Cardiac septum (tissue), 1 donor: ENCODE data around the gene PTPN4. TPM values are rescaled to one million over a fixed set of nuclear protein-coding genes. Genes with fewer than 3 reads are reported as not detected.

ENCODE experiments used
- DNase-seq: peaks from one replicate; pipeline ENCODE4 v3.0.0-alpha.2; 2020; ENCODE audit warnings: low spot score
- intact Hi-C: fragments of 100-400 bp; cut with DNase I; formaldehyde crosslinking; loops from one replicate; pipeline ENCODE4 v1.14.0; 2022
- total RNA-seq: library from RNA; stranded (reverse); fragmentation: NEBNext Ultra II Directional; extraction: Animal tissue kit (Norgen Biotek cat#: 25700); gene quantifications from one replicate; pipeline ENCODE4 v1.2.1, GENCODE V29; 2021
- donor health status: DM: no; HTN: no; CAD: no.

Gene PTPN4
- total RNA-seq, 1 donor from 2014 or later: 35.7 TPM

- intact Hi-C loops: no loop called here
- DNase-seq: no peak
These were observed 76.9 kb downstream of the PTPN4 start for GRCh38 chr2:119836455-119837142.

DNA sequence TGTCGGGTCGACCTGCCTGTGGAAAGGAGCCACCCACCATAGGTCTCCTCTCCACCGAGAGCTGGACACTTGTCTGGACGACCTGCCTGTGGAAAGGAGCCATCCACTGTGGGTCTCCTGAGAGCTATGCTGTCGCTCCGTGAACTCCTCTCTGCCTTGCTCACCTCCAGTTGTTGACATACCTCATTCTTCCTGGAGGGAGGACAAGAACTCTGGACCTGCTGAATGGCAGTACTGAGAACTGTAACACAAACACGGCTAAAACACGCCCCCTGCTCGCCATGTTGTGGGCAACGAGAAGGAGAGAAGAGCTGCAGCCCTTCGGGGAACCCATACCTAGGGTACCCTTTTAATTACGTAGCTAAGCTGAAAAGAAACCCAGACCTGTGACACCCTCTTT, 77.6 kb downstream of the PTPN4 start:
- DNase-seq: no peak
- intact Hi-C loops: no loop called here

DNA sequence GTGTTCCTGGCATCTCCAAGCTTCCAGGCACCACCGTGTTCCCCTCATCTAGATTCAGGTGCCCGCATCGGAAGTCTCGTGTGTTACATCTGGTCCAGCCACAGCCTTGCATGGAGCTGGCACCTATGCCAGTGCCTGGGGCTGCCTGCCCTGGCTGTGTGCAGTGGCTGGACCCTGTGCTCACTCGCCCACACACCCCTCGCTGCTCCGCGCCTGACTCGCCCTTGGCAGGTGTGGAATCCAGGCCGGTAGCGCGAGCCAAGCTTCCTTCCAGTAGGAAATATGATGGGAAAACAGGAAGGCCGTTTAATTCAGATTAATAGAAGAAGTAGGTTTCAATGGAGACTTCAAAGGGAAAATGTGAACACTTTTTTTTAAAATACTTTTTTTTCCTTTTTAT, 78.0 kb downstream of the PTPN4 start:
- intact Hi-C loops: no loop called here
- DNase-seq: no peak

DNA sequence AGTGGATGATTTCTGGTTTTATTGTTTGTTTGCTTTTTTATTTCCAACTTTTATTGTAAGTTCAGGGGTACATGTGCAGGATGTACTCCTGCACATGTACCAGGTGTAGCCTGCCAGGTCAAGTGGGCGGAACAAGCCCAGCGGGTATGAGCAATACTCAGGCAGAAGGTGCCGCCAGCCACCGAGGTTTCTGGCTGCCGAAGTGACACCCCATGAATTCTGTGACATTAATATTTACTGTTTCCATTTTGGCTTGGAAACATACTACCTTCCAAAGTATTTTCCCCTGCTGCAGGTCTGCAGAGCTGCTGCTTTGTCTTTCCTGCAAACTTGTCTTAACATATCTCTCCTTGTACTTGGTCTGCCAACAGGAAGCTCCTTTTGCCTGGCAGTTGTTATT, 78.5 kb downstream of the PTPN4 start:
- DNase-seq: no peak
- intact Hi-C loops: no loop called here

DNA sequence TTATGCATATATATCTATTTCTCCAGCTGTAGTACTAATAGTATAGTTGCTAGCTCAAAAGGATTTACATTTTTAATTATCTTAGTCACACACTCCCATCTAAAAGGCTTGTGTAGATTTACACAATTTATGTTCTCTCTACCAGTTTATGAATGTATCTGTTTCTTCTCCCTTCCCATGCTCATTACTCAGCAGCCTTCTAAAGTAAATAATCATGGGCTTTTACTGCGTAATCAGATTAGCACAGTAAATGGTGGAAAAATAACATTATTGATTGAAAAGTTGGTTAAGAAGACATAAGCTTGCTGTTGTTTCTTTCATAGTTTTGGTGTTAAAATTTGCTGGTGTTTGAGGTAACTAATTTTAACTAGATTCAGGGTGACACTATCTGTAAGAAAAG, 81.8 kb downstream of the PTPN4 start:
- no peak for DNase-seq
- intact Hi-C loops: no loop called here

GRCh38 chr2:119846021-119846420, 86.3 kb downstream of the PTPN4 start:
- intact Hi-C loops: no loop called here
- DNase-seq: no peak

- no peak for DNase-seq
- intact Hi-C loops: no loop called here
These were observed 90.3 kb downstream of the PTPN4 start for GRCh38 chr2:119849838-119850565.

- DNase-seq: no peak
- intact Hi-C loops: no loop called here
These were observed 92.5 kb downstream of the PTPN4 start for GRCh38 chr2:119852214-119852613.

- intact Hi-C loops: no loop called here
- DNase-seq: no peak
These were observed 94.2 kb downstream of the PTPN4 start for GRCh38 chr2:119853777-119854399.

DNA sequence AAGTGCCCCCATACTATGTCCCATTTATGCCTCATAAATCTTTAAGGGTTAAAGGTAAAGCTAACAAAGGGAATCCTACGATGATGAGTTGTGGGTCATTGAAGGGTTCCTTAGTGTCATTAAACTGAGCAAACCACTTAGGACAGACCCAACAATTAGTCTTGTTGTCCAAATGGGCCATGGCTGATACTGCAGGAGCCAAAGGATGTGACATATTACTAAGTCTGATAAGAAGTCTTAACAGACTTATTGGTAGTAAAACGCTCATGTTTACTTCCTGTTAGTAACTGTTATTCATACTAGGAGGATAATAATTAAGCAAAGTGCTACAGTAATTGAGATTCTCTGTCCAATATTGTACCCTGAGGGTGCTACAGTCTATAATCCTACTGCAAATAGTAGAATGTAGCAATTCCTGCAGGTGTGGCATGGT, 96.8 kb downstream of the PTPN4 start:
- intact Hi-C loops: no loop called here
- no peak for DNase-seq

DNA sequence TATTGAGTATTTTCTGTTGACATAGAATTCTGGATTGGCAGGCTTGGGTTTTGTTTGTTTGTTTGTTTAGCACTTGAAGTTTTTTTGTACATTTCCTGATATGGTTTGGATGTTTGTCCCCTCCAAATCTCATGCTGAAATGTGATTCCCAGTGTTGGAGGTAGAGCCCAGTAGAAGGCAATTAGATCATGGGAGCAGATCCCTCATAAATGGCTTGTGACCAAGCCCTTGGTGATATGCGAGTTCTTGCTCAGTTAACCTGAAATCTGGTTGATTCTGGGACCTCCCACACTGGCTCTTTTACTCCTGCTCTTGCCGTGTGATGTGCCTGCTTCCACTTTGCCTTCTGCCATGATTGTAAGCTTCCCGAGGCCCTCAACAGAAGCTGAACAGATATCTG, 98.0 kb downstream of the PTPN4 start:
- DNase-seq: no peak
- intact Hi-C loops: no loop called here

- intact Hi-C loops: no loop called here
- no peak for DNase-seq
These were observed 99.8 kb downstream of the PTPN4 start for GRCh38 chr2:119859528-119859927.

DNA sequence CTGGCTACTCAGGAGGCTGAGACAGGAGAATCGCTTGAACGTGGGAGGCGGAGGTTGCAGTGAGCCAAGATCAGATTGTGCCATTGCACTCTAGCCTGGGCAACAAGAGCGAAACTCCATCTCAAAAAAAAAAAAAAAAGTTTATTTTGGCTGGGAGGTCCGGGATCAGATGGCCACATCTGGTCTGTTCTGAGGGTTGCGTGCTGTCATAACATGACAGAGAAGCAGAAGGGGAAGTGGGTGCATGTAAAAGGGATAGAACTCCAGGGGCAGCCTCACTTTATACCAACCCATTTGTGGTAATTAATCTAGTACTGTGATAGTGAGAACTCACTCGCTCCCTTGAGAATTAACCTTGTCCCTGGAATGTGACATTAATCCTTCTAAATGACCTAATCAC, 101.2 kb downstream of the PTPN4 start:
- DNase-seq: no peak

GRCh38 chr2:119862127-119862889, 102.6 kb downstream of the PTPN4 start:
- intact Hi-C loops: no loop called here
- DNase-seq: no peak

More for the DNA sequence above, 101.2 kb downstream of the PTPN4 start:
- intact Hi-C loops: no loop called here

- intact Hi-C loops: no loop called here
- DNase-seq: no peak
These were observed 104.6 kb downstream of the PTPN4 start for GRCh38 chr2:119864318-119864717.

DNA sequence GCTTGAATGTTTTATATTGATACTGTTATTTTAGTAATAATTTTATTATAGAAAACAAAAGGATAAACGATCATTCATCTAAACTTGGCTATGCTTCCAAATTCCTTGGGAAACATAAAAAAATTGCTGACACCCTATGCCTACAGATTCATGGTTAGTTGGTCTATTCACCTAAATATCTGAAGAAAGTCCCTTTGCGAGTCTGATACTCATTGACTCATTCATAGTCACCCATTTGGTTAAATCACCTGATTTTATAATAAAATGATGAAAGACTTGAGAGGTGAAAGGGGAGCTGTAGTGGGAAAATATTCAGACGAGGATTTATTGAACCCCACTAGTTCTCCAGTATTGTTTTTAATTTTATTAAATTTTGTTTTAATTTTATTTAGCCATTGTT, 112.0 kb downstream of the PTPN4 start:
- intact Hi-C loops: no loop called here
- DNase-seq: no peak

- no peak for DNase-seq
- intact Hi-C loops: no loop called here
These were observed 113.9 kb downstream of the PTPN4 start for GRCh38 chr2:119873350-119874315.

- DNase-seq: no peak
These were observed 119.8 kb downstream of the PTPN4 start for GRCh38 chr2:119879502-119879901.

GRCh38 chr2:119888680-119889079, 129.0 kb downstream of the PTPN4 start:
- no peak for DNase-seq
- intact Hi-C loops: no loop called here

More at GRCh38 chr2:119879502-119879901, 119.8 kb downstream of the PTPN4 start:
- intact Hi-C loops: no loop called here
